ENCODE data around the gene AFTPH. TPM values are rescaled to one million over a fixed set of nuclear protein-coding genes. Genes with fewer than 3 reads are reported as not detected.

AFTPH gene
- total RNA-seq, 1 experiment from 2014 or later, result 42.2 TPM

DNA sequence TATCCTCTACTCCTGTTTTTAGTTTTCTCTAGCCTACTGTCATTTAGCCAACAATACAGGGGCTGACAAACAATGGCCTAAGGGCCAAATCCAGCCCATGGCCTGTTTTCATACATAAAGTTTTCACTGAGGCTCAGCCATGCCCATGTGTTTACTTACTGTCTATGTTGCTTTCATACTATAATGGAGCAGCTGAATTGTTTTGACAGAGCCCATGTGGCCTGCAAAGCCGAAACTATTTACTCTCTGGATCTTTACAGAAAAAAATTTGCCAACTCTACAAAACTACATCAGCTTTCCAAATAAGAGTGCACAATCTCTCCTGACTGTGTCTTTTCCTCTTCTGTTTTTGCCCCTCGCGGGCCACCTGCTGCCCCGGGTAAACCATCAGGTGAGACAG lies 46.1 kb upstream of the AFTPH start:
- intact Hi-C loops (cut with micrococcal nuclease; ENCODE audit: unreplicated experiment), result no loop called here
- no peak overlapping the region for H3K27ac Mint-ChIP-seq (ENCODE audit: unreplicated experiment)
- no peaks in the 10 kb centered on the region for H3K36me3 Mint-ChIP-seq (ENCODE audit: insufficient read depth, unreplicated experiment)
- no peaks in the 10 kb centered on the region for H3K4me1 Mint-ChIP-seq (ENCODE audit: low read depth, unreplicated experiment)
- no peaks in the 10 kb centered on the region for H3K27me3 Mint-ChIP-seq (ENCODE audit: unreplicated experiment)
- TF ChIP-seq, protein P1, sequence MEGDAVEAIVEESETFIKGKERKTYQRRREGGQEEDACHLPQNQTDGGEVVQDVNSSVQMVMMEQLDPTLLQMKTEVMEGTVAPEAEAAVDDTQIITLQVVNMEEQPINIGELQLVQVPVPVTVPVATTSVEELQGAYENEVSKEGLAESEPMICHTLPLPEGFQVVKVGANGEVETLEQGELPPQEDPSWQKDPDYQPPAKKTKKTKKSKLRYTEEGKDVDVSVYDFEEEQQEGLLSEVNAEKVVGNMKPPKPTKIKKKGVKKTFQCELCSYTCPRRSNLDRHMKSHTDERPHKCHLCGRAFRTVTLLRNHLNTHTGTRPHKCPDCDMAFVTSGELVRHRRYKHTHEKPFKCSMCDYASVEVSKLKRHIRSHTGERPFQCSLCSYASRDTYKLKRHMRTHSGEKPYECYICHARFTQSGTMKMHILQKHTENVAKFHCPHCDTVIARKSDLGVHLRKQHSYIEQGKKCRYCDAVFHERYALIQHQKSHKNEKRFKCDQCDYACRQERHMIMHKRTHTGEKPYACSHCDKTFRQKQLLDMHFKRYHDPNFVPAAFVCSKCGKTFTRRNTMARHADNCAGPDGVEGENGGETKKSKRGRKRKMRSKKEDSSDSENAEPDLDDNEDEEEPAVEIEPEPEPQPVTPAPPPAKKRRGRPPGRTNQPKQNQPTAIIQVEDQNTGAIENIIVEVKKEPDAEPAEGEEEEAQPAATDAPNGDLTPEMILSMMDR (IDR thresholded peaks at IDR 0.05; ENCODE audit: unreplicated experiment), result no peak
- CTCF ChIA-PET, result no interaction called here
- no peak overlapping the region for H3K4me3 Mint-ChIP-seq (ENCODE audit: low read depth, unreplicated experiment)
- no TSS peak for BruUV-seq (replicated peaks)
- no peaks in the 10 kb centered on the region for H3K9me3 Mint-ChIP-seq (ENCODE audit: low read depth, unreplicated experiment)
- DNase-seq, result no peak

DNA sequence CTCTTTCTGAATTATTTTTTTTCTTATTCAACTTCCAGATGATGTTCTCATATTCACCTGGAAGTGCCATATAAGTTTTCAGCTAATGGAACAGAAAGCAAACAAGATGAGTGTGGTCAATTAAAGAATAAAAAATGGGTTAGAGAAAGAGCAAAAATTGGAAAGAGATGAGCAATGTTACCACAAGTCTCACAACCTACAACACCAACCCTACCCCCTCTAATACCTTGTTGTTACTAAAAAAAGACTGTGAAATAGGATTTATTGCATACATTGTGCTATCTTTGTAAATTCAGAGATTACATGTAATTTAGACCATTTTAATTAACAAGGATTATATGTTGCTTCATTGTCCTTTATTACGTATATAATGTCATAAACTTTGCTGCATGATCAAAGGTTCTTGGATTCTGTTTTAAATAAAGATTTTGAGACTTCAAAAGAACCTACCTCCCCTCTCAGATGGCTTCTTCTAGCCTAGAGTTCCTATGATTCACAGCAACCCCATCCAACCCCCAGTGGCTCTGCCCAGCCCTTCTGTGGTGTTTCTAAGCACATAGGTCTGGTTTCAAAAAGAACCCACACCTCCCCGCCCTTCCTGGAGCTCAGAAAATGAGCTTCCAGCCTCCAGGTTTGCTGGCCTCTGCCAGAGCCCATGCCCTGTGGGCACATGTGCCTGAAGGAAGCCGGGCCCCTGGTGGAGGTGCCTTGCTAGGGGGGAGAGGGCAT lies 45.5 kb upstream of the AFTPH start:
- no peak overlapping the region for H3K27ac Mint-ChIP-seq (ENCODE audit: unreplicated experiment)

DNA sequence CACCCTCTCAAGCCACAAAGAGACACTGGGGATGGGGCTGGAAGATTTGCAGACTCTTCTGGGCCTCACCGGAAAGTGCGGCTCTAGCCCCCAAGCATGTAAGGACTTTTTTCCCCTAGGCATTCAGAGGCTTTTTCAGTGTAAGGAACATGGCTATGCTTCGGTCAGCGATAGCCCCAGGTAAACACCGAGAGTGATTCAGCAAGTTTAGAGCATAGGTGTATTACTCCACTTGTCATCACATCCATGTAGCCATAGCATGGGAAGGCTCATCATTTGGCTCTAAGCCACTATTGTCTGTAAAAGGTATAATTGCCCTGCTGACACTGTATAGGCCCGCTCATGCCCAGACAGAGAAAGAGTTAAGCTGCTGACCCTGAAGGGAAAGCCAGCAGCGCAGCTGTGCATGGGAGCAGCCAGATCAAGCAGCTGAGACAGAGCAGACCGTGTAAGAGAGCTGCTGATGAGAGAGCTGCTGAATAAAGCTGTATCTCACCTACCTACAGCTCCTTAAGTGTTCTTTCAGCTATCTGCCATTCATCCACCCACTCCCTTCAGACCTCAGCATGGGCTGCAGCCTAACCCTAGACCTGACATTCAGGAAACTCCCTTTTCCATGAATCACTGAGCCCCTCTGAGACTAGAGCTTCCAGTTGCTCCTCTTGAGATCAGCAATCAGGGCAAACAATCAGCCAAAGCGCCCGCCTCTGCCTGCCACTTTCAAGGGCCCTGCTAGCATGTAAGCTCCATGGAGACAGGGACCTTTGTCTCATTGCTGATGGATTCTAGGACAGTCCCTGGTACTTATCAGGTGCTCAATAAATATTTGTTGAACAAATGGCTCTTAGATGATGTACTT lies 44.6 kb upstream of the AFTPH start:
- TF ChIP-seq, protein P1 (IDR thresholded peaks at IDR 0.05; ENCODE audit: unreplicated experiment), result no peak
- DNase-seq, result no peak
- no peaks in the 10 kb centered on the region for H3K27me3 Mint-ChIP-seq (ENCODE audit: unreplicated experiment)
- intact Hi-C loops (cut with micrococcal nuclease; ENCODE audit: unreplicated experiment), result no loop called here
- no peak overlapping the region for H3K4me3 Mint-ChIP-seq (ENCODE audit: low read depth, unreplicated experiment)
- CTCF ChIA-PET, result interaction anchor here (0.6 kb wide), 1 partner anchor 213 kb away, joined by 3 read pairs; no protein-coding TSS in a partner anchor
- no TSS peak for BruUV-seq (replicated peaks)
- no peaks in the 10 kb centered on the region for H3K36me3 Mint-ChIP-seq (ENCODE audit: insufficient read depth, unreplicated experiment)
- H3K9me3 Mint-ChIP-seq (ENCODE audit: low read depth, unreplicated experiment), result no peaks in the 10 kb centered on the region
- H3K4me1 Mint-ChIP-seq (ENCODE audit: low read depth, unreplicated experiment), result no peaks in the 10 kb centered on the region
- H3K27ac Mint-ChIP-seq (ENCODE audit: unreplicated experiment), result no peak overlapping the region

More for the DNA sequence above, 45.5 kb upstream of the AFTPH start:
- DNase-seq, result no peak
- CTCF ChIA-PET, result no interaction called here
- Mint-ChIP-seq H3K4me1 (ENCODE audit: low read depth, unreplicated experiment) (no peaks in the 10 kb centered on the region), H3K36me3 (ENCODE audit: insufficient read depth, unreplicated experiment) (no peaks in the 10 kb centered on the region), H3K9me3 (ENCODE audit: low read depth, unreplicated experiment) (no peaks in the 10 kb centered on the region), H3K4me3 (ENCODE audit: low read depth, unreplicated experiment) (no peak overlapping the region), H3K27me3 (ENCODE audit: unreplicated experiment) (no peaks in the 10 kb centered on the region)
- TF ChIP-seq, protein P1 (IDR thresholded peaks at IDR 0.05; ENCODE audit: unreplicated experiment), result no peak
- no TSS peak for BruUV-seq (replicated peaks)
- intact Hi-C loops (cut with micrococcal nuclease; ENCODE audit: unreplicated experiment), result no loop called here

DNA sequence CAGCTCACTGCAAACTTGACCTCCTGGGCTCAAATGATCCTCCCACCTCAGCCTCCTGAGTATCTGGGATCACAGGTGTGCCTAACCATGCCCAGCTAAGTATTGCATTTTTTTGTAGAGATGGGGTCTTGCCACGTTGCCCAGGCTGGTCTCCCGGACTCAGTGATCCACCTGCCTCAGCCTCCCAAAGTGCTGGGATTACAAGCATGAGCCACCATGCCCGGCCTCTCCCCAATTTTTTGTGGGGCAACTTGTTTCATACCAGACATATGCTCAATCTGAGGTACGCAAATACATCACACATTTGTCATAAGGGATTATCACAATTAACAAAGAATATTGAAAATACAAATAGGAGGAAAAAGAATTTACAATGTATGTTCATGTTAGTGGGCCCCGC lies 42.5 kb upstream of the AFTPH start:
- BruUV-seq (replicated peaks), result no TSS peak
- Mint-ChIP-seq H3K4me1 (ENCODE audit: low read depth, unreplicated experiment) (no peaks in the 10 kb centered on the region), H3K27ac (ENCODE audit: unreplicated experiment) (no peak overlapping the region), H3K27me3 (ENCODE audit: unreplicated experiment) (peaks cover 18% of the 10 kb centered on the region), H3K36me3 (ENCODE audit: insufficient read depth, unreplicated experiment) (no peaks in the 10 kb centered on the region), H3K9me3 (ENCODE audit: low read depth, unreplicated experiment) (no peaks in the 10 kb centered on the region), H3K4me3 (ENCODE audit: low read depth, unreplicated experiment) (no peak overlapping the region)
- no peak for DNase-seq
- CTCF ChIA-PET, result interaction anchor here (0.6 to 1.5 kb wide), 2 partner anchors 151 to 436 kb away, joined by 10 to 11 read pairs; no protein-coding TSS in a partner anchor
- intact Hi-C loops (cut with micrococcal nuclease; ENCODE audit: unreplicated experiment), result no loop called here
- TF ChIP-seq, protein P1 (IDR thresholded peaks at IDR 0.05; ENCODE audit: unreplicated experiment), result no peak

Measured in Calu3 (cell line).